IPS DF 4.7 (cell line): ENCODE data around the gene SENP2.
"Not testable (repeated sequence)": the region's sequence is repeated elsewhere in the genome, so short reads cannot be mapped to it uniquely, and the experiment has no call there.

Experiments used
- DNase-seq: peaks from one replicate; pipeline ENCODE4 v3.0.0-alpha.2; 2013; ENCODE audit warnings: low spot score; ENCODE audit errors: extremely low read depth

The SENP2 gene

DNA sequence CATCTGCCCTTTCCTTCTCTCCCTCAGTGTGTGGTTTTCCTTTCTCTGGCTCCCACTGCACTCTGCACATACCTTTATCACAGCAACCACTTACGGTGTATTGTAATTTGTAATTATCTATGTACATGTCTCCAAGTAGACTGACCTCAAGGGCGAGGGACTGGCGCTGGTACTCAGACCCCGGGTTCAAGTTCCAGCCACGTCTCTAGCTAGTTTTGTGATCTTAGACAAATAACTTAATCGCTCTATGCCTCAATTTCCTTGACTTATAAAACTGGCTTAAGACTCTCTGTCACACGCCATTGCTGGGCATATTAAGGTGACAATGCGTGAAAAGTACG lies 607 bp upstream of the SENP2 start:
- no peak for DNase-seq

DNA sequence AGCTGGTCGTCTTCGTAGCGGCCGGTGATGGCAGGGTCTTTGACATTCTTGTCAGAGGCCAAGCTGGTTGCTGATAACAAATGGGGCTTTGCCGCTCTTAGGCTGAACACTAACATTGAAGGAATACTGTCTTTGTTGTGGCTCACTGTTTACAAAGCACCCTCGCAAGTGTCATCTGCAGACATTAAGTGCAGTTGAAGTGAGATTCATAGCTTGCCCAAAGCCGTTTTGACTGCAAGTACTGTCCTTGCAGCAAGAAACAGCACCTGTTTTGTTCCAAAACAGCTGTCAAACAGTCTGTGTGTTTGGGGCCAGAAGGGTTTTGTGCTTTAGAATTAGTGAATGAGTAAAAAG lies 568 bp downstream of the SENP2 start:
- DNase-seq = no peak

DNA sequence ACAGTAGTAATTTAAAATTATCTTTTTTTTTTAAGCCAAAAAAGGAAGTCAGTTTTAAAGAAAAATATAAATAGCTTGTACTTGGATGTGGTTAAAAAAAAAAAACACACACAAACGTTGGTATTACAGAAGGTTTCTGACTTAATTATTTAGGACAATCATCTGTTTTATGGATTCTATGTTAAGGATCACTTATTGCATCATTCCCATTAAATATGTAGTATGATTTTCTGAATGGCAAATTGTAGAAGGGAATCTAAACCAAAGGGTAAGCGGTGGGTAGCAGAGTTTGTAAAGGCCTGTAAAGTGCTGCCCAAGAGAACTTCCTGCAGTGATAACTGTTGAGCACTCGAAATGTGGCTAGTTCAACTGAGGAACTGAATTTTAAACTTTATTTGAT lies 8.0 kb downstream of the SENP2 start:
- no peak for DNase-seq

DNA sequence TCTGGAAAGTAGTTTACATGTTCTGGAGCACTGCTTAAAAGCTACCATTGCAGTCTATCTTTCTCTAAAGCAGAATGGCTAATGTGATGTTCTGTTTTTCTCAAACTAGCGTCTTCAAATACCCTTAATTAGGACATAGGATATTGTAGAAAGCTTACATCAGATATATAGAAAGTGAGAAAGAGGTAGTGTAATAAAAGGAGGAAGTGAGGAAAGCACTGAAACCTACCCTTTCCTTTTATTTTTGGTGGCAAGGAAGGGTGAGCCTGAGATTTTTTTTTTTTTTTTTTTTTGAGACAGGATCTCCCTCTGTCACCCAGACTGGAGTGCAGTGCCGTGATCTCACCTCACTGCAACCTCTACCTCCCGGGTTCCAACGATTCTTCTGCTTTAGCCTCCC lies 9.4 kb downstream of the SENP2 start:
- no peak for DNase-seq

DNA sequence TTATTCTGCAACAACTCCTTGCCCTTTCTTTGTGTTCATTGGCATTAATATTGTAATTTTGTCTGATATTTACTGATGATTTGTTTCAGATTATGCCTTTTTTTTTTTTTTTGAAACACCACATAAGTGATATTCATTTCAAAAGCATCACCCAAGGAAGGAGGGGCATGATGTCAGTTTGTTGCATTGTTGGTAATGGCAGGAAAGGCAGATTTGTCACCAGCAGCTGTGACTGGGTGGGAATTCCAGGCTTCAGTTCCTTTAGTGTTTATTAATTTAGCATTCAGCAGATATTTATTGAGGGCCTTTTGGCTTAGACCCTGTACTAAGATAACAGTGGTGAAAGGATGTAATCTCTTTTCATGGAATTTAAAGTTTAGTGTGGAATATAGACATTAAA lies 19.5 kb downstream of the SENP2 start:
- no peak for DNase-seq

DNA sequence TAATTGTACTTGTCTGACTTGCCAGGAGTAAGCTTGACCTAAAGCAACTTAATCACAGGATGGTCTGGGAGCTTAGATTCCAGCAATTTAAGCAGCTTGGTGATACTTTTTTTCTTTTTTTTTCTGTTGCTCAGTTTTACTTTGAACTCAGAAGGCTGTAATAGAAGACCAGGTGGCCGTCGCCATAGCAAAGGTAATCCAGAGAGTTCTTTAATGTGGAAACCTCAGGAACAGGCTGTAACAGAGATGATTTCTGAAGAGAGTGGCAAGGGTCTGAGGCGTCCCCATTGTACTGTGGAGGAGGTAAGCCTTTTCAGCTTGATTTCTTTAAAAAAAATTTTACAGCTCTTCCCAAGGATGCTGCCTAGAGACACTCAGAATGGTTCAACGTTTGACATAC lies 20.1 kb downstream of the SENP2 start:
- DNase-seq = no peak

DNA sequence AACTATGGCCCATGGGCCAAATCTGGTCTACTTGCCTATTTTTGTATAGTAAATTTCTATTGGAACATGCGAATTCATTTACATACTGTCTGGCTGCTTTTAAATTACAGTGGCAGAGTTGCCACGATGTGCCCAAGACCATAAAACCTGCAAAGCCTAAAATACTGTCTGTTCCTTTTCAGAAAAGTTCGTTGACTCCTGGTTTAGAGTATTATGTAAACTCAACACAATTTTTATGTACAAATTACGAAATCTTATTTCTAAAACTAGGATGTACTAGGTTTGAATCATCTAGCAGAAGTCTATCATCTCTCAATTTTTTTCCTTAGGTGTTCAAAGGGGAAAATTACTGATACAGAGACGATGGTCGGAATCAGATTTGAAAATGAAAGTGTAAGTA lies 26.9 kb downstream of the SENP2 start:
- DNase-seq = no peak

DNA sequence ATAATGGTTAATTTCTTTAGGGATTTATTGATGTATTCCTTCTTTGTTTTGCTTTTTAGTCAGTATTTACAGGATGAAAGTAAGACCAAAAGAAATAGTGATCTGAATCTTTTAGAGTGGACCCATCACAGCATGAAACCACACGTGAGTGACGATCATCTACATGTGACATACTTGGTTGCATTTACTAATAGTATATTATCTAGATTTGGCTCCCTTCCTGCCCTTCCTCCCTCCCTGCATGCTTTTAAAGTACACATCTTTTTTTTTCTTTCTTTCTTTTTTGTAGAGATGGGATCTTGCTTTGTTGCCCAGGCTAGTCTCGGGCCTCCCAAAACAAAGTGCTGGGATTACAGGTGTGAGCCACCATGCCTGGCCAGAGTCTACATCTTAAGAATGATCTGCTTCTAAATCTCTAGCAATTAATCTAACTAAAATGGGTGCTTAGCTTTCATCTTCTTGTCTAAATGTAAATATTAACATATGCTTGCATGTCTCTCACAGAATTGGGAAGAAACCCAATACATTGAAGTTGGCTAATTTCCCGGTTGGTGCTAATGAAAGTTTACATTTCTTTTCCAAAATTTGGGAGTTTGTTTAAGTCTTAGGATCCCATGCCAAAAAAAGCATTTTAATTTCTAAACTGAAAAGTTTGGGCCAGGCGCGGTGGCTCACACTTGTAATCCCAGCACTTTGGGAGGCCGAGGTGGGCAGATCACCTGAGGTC lies 38.0 kb downstream of the SENP2 start:
- DNase-seq = no peak

DNA sequence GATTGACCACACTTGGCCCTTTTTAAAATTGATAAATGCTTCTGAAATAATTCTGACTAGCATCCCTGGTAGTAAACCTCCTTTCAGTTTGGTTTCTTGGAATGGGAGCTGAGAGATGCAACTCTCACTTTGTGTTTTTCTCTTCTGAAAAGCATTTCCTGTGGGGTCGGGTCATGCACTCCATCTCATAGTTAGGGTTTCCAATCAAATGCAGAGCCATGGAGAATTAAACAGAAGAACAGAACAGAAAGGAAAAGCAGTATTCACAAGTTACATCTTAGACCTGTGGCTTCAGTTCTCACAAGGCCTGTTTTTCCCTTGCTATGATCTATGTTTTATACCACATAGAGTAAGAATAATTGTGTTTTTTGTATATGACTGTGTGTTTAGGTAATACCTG lies 39.7 kb downstream of the SENP2 start:
- DNase-seq = no peak

DNA sequence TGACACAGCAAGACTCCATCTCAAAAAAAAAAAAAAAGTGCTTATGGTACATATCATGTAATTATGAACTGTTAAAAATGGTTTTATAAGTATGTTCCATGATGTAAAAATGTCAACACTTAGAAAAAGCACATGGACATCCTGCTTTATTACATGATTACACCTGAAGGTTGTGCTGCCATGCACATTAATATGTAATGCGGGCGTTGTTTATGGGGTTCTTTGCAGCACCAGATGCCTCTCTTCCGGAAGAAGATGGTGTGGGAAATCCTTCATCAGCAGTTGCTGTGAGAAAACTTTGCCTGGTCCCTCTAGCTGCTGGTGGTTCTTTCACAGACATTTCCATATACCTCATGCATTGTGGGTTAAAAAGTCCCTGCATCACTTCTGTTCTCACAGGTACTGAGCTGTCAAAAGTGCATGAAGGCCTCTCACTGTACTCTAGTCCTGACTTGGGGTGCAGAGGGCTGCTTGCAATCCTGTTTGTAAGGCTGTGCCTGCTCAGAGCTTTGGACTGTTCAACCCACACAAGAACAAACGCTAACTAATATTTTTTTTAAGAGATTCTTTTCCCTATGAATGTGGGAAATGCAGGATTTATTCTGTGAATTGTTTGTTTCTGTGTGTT lies 43.6 kb downstream of the SENP2 start:
- no peak for DNase-seq

DNA sequence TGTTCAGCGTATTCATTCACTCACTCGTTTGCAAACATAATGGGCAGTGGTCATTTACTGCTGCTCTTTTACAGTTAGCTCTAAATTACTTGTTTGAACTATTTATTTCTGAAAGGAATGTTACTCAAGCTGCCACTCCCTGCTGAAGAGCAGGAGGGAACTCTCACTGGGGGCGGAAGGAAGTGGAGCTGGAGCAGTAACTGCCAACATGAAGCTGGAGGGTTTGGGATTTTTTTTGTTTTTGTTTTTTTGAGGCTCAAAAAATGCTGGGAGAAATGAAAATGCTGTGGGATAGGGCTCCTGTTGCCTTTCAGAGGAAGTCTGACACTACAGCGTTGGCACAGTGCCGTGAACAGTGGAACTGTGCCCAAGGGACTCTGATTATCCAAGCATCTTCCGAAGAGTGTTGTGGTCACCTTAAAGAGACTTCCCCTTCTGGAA lies 44.1 kb downstream of the SENP2 start:
- DNase-seq = no peak

DNA sequence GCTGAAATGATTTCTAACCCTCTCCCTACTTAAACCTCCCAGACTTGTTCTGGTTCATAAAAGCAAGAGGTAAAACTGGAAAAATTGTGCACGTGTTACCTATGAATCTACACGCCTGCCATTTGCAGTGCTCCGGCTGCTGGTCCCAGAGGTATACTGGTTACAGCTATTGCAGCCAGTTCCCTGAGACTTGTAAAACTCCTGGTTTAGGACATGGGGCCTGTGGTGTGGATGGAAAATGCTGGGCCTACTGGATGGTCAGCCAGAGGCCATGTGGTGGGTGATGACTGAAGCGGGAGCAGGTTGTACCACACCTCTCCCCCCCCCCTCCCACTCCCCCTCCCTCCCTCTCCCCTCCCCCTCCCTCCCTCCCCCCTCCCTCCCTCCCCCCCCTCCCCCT lies 45.0 kb downstream of the SENP2 start:
- DNase-seq = no peak

DNA sequence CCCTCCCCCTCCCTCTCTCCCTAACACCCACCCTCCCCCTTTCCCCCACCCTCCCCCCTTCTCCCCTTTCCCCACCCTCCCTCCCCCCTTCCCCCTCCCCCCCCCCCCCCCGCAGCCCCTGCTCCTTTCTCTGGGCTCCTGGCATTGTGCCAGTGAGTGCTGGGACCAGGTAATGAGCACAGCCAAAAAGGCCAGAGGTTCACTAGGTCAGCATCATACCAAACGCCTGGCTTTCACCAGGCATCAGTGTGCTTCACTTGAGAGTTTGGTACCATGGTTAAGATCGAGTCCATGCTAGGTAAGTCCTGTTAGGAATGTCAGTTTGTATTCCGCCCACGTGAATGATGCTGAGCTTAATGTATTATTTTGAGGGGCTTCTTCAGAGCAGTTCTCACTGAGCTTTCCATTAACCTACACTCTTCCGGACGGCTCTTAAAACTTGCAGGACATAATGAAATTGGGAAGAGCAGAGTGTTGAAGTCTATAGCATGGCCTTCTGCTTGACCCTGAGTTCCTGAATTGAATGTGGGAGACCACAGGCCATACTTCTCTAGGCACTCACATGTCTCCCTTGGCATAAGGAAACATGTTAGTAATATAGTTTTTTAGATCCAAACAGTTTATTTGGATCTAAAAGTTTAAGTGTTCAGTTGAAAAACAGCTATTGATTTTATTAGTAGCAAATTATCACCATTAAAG lies 45.6 kb downstream of the SENP2 start:
- no peak for DNase-seq

DNA sequence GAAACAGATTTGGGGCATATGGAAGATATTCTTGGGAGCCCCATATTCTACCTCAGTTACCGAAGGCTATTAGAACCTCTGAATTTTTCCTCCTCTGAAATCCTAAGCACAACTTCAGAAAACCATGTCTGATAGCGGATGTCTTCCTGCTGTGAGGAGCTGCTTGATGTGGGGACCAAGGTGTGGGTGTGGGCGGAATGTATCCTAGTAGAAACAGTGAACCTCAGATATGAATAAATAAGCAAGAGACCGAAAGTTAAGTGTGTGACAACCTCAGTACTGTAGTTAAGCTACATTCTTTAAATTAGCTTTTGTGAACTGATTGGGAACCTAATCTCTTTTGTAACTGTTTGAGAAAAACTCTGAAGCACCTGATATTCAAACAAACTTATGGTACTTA lies 46.9 kb downstream of the SENP2 start:
- no peak for DNase-seq

DNA sequence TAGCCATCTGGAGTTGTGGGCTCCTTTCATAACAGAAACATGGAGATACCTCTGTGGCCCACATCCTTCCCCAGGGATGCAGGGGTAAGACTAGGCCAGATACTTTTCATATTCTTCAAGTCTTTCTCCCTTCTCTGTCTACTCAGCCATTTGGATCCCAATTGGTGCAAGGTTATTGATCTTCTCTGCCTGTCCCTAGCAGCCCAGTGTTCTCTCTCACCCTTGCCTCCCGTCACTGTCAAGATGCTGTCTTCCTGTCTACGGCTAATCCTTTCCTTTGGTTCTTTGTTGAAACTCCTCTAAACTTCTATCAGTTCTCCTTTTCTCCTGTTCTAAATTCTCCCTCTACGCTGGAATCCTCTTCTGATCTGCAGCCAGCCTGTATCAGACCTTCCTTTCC lies 51.3 kb downstream of the SENP2 start:
- DNase-seq = no peak

DNA sequence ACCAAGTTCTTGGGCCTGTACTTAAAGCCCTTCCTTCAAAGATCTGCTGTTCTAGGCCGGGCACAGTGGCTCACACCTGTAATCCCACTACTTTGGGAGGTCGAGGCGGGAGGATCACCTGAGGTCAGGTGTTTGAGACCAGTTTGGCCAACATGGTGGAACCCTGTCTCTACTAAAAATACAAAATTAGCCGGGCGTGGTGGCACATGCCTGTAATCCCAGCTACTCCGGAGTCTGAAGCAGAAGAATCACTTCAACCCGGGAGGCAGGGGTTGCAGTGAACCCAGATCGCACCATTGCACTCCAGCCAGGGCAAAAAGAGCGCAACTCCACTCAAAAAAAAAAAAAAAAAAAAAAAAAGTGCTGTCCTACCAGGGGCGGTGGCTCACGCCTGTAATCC lies 52.6 kb downstream of the SENP2 start:
- not testable (repeated sequence) for DNase-seq

DNA sequence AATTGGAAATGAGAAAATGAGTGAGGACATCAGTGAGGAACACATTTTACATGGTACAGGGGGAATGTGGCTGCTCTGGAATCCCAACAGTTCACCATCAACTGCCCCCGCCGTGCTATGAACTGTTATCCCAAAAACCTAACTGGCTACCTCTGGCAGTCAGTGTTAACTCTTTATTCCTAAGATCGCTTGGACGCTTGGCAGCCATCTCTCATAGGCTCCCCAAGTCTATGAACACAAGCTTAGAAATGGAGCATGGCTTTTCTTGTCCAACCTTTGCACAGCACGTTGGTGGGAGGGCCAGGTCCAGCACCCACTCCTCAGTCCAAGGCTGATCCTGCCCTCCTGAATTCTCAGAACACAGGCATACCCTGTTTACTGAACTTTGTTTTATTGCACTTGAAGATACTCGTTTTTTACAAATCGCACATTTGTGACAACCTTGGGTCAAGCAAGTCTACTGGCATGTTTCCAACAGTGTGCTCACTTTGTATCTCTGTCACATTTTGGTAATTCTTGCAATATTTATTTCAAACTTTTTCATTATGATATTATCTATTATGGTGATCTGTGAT lies 53.6 kb downstream of the SENP2 start:
- DNase-seq = no peak

DNA sequence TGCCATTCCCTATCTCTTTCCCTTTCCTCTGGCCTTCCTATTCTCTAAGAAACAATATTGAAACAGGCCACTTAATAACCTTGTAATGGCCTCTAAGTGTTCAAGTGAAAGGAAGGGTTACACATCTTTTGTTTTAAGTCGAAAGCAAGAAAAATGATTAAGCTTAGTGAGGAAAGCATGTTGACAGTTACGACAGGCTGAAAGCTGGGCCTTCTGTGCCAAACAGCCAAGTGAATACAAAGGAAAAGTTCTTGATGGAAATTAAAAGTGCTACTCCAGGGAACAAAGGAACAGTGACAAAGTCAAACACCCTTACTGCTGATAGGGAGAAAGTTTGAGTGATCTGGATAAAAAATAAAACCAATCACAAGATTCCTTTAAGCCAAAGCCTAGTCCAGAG lies 54.2 kb downstream of the SENP2 start:
- no peak for DNase-seq

DNA sequence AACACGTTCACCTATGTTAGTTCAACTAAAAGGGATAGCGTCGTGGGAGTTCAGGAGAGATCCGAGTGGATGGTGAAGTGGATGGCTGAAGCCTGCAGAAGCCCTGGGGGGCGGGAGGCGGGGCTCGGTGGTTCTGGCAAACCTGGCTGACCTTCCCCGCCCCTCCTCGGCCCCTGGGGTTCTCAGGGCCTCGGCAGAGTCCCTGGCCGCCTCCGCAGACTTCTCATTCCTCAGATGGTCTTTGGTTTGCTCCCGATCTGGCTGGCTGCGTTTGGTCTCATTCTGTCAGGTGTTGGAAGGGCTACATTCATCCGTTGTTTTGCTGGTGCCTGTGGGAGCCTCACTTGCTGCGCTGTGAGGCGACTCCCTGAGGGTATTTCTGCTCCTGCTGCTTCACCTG lies 59.1 kb downstream of the SENP2 start:
- DNase-seq = not testable (repeated sequence)

DNA sequence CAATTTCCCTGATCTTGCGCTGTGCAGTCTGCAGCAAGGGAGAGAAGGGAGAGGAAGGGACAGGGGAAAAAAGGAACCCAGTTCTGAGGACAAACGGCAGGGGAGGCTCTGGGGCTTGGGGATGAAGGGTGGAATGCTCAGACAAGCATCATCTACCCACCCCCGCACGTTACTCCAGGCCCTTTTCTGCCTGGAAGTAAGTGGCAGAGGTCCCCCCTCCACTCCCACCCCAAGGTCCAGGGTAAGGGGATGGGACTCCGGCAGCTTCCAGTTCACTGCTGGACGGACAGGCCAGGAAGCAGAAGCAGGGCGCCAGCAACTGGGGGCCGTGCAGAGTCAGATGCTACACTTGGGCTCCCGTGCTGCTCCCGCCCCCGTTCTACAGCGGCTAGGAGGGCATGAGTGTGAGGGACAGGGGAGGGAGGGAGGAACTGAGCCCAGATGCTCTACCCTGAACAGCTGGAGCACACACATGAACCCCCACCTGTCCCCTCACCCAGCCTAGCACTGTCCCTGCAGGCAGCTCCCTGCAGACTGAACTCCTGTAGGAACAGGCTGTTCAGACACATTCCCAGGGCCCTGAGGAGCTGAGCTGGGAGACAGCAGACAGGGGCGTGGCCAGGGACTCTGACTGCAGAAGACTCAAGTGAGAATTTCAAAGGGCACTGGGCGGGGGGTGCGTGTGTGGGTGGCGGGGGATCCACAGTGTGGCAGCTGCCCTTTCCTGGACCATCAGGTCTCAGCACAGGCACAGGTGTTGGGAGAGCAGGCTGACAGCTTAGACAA lies 59.7 kb downstream of the SENP2 start:
- DNase-seq = no peak

DNA sequence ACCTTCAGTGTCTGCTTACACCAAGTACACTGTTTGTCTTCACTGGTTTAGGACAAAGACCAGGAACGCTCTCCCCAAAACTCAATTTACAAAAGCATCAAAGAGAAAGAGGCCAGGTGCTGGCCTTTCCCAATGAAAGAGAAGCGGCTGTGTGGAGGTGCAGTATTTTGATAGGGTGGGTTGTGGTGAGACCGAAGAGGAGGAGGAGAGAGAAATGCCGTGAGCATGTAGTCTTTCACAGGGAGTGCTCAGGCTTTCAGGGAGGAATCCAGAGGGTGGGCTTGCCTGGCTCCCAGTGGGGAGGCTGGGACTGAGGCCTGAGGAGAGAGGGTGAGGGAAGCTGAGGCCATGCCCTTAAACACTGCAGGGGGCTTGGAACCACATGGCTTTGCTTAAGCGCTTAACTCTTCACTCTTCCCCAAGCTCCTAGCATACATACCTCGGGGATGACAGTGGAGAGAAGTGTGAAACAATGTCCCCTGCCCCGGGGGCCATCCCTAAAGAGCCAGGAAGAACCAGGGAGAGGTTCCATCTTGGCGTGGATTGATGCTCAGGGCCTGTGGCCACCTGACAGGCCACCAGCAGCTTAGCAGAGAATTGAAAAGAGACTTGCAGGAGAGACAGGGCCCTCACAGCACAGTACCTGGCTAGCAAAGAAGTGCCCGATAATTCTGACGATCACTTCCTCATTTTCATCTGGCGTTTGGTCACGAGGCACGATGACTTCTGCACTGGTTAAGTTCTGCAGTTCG lies 60.5 kb downstream of the SENP2 start:
- no peak for DNase-seq
